IMR-90 (cell line): ENCODE data around the gene DYSF. TPM values are rescaled to one million over a fixed set of nuclear protein-coding genes. Genes with fewer than 3 reads are reported as not detected.

Experiments
- ATAC-seq: fragments of 200-7000 bp; cut with Tn5 transposase; 2 replicates; pipeline ENCODE4 v1.9.1; 2020; ENCODE audit warnings: low read depth, mild to moderate bottlenecking, moderate library complexity
- BruUV-seq: library from RNA; stranded (reverse); fragments of 400-500 nt; replicated peaks from 2 replicates; lab custom pipeline; 2021; lab: Mats Ljungman, UMichigan
- CTCF ChIA-PET: fragments of 300-600 bp; formaldehyde crosslinking; extraction: SDS; loops from one replicate; lab custom pipeline; 2021; ENCODE audit warnings: antibody characterized with exemption; lab: Yijun Ruan, JAX
- POLR2A ChIA-PET: fragments of 300-600 bp; sonication (Branson Sonifier 250); formaldehyde crosslinking; loops from one replicate; lab custom pipeline; 2022; ENCODE audit warnings: antibody characterized with exemption; ENCODE audit not compliant: unreplicated experiment; lab: Charles Lee
- DNase-seq: peaks from one replicate; pipeline ENCODE4 v3.0.0; 2013
- H2AFZ ChIP-seq: replicated peaks from 2 replicates; pipeline ENCODE3; 2013; ENCODE audit warnings: low read length, mild to moderate bottlenecking; ENCODE audit not compliant: poor library complexity
- H2AK5ac ChIP-seq: 2 replicates; pipeline ENCODE4 v1.6.1; 2013; ENCODE audit warnings: low read depth, low read length, inconsistent platforms
- H2AK9ac ChIP-seq: replicated peaks from 2 replicates; pipeline ENCODE3; 2013; ENCODE audit warnings: mild to moderate bottlenecking, low read depth, low read length, moderate library complexity; ENCODE audit not compliant: poor library complexity
- H2BK120ac ChIP-seq: 2 replicates; pipeline ENCODE4 v1.6.1; 2013; ENCODE audit warnings: low read depth, low read length, inconsistent platforms
- H2BK15ac ChIP-seq: 3 replicates; pipeline ENCODE4 v1.6.1; 2013; ENCODE audit warnings: low read depth, low read length, inconsistent platforms
- H2BK20ac ChIP-seq: 2 replicates; pipeline ENCODE4 v1.6.1; 2013; ENCODE audit warnings: low read depth, mild to moderate bottlenecking, inconsistent platforms, low read length, moderate library complexity
- H2BK5ac ChIP-seq: 2 replicates; pipeline ENCODE4 v1.6.1; 2013; ENCODE audit warnings: mild to moderate bottlenecking, low read depth, low read length, inconsistent platforms; ENCODE audit not compliant: poor library complexity, severe bottlenecking
- H3K14ac ChIP-seq: replicated peaks from 2 replicates; pipeline ENCODE4 v1.6.1; 2013; ENCODE audit warnings: low read depth, low read length, inconsistent platforms
- H3K18ac ChIP-seq: 2 replicates; pipeline ENCODE4 v1.6.1; 2013; ENCODE audit warnings: low read depth, low read length, control low read depth
- H3K23ac ChIP-seq: 2 replicates; pipeline ENCODE4 v1.6.1; 2013; ENCODE audit warnings: low read depth, low read length, inconsistent platforms
- H3K27ac ChIP-seq: 2 replicates; pipeline ENCODE4 v1.5.1; 2013; ENCODE audit warnings: mild to moderate bottlenecking, control low read depth, low read length; ENCODE audit not compliant: insufficient read depth
- H3K27me3 ChIP-seq: 2 replicates; pipeline ENCODE4 v1.6.1; 2013; ENCODE audit warnings: low read length; ENCODE audit not compliant: control insufficient read depth, insufficient read depth
- H3K36me3 ChIP-seq: 2 replicates; pipeline ENCODE4 v1.6.1; 2013; ENCODE audit warnings: low read length, mixed read lengths; ENCODE audit not compliant: control insufficient read depth, insufficient read depth
- H3K4ac ChIP-seq: 2 replicates; pipeline ENCODE4 v1.6.1; 2013; ENCODE audit warnings: low read depth, low read length, inconsistent platforms
- H3K4me1 ChIP-seq: 2 replicates; pipeline ENCODE4 v1.6.1; 2013; ENCODE audit warnings: low read length, mixed read lengths; ENCODE audit not compliant: control insufficient read depth, insufficient read depth
- H3K4me2 ChIP-seq: 2 replicates; pipeline ENCODE4 v1.6.1; 2013; ENCODE audit warnings: low read depth, mild to moderate bottlenecking, control low read depth, low read length, moderate library complexity
- H3K4me3 ChIP-seq: 2 replicates; pipeline ENCODE4 v1.5.1; 2013; ENCODE audit warnings: low read depth, mild to moderate bottlenecking, control low read depth, low read length, moderate library complexity; ENCODE audit not compliant: insufficient read depth
- H3K56ac ChIP-seq: 2 replicates; pipeline ENCODE4 v1.6.1; 2013; ENCODE audit warnings: low read length, inconsistent platforms; ENCODE audit not compliant: insufficient read depth; ENCODE audit errors: extremely low read depth
- H3K79me1 ChIP-seq, 2 experiments: 2 replicates each; pipeline ENCODE4 v1.6.1; 2013; ENCODE audit warnings: low read length in 2 of 2, inconsistent platforms in 1 of 2, low read depth in 1 of 2
- H3K9ac ChIP-seq: 2 replicates; pipeline ENCODE4 v1.6.1; 2013; ENCODE audit warnings: low read depth, low read length, control low read depth
- H3K9me1 ChIP-seq: 2 replicates; pipeline ENCODE4 v1.6.1; 2013; ENCODE audit warnings: low read length, inconsistent platforms; ENCODE audit not compliant: insufficient read depth
- H3K9me3 ChIP-seq: 2 replicates; pipeline ENCODE4 v1.6.1; 2013; ENCODE audit warnings: low read length; ENCODE audit not compliant: control insufficient read depth, insufficient read depth
- H4K20me1 ChIP-seq: 2 replicates; pipeline ENCODE4 v1.6.1; 2013; ENCODE audit warnings: low read length, inconsistent platforms; ENCODE audit not compliant: insufficient read depth
- H4K5ac ChIP-seq: 2 replicates; pipeline ENCODE4 v1.6.1; 2013; ENCODE audit warnings: mild to moderate bottlenecking, low read depth, low read length, control low read depth
- H4K8ac ChIP-seq, 2 experiments: 2 replicates each; pipeline ENCODE4 v1.6.1; 2013; ENCODE audit warnings: low read depth in 2 of 2, low read length in 2 of 2, control low read depth in 1 of 2, inconsistent platforms in 1 of 2
- H4K91ac ChIP-seq: 2 replicates; pipeline ENCODE4 v1.6.1; 2013; ENCODE audit warnings: low read depth, low read length, inconsistent platforms; ENCODE audit not compliant: insufficient read depth
- BHLHE40 ChIP-seq: fragments of 150-350 bp; IDR thresholded peaks from 2 replicates; pipeline ENCODE4 v1.6.1; 2016; ENCODE audit warnings: mild to moderate bottlenecking, low read depth, low read length
- CEBPB ChIP-seq: IDR thresholded peaks from 2 replicates; pipeline ENCODE4 v1.6.1; 2012; ENCODE audit warnings: low read depth, low read length, improper control_type of control experiment
- CHD1 ChIP-seq: IDR thresholded peaks from 2 replicates; pipeline ENCODE4 v1.6.1; 2012; ENCODE audit warnings: low read depth, low read length, improper control_type of control experiment
- MAFK ChIP-seq: IDR thresholded peaks from 2 replicates; pipeline ENCODE4 v1.6.1; 2012; ENCODE audit warnings: low read depth, low read length, improper control_type of control experiment
- MAZ ChIP-seq: IDR thresholded peaks from 2 replicates; pipeline ENCODE4 v1.6.1; 2012; ENCODE audit warnings: low read depth, mild to moderate bottlenecking, low read length, improper control_type of control experiment, moderate library complexity, borderline replicate concordance
- NFE2L2 ChIP-seq: fragments of 150-350 bp; IDR thresholded peaks from 2 replicates; pipeline ENCODE4 v1.6.1; 2016; ENCODE audit warnings: low read depth, mild to moderate bottlenecking, low read length
- POLR2A ChIP-seq: IDR thresholded peaks from 2 replicates; pipeline ENCODE4 v1.6.1; 2012; ENCODE audit warnings: mild to moderate bottlenecking, low read depth, low read length
- RAD21 ChIP-seq: IDR thresholded peaks from 2 replicates; pipeline ENCODE4 v1.6.1; 2012; ENCODE audit warnings: low read length, improper control_type of control experiment
- USF2 ChIP-seq: fragments of 150-350 bp; IDR thresholded peaks from 2 replicates; pipeline ENCODE4 v1.6.1; 2017; ENCODE audit warnings: mild to moderate bottlenecking, antibody characterized with exemption, low read length, low read depth
- WGBS, 2 experiments: methylation state at CpG; one replicate each; pipeline versions ENCODE4 v1.1.5 to v1.1.7; 2013; ENCODE audit warnings: missing lambda C conversion rate in 2 of 2; ENCODE audit not compliant: insufficient read length in 1 of 2; ENCODE audit errors: extremely low coverage in 2 of 2; 5-methylcytosine and 5-hydroxymethylcytosine counted together
- dilution Hi-C: fragments of 300-500 bp; cut with HindIII; formaldehyde crosslinking; loops from one replicate; pipeline ENCODE4 v1.14.3; 2018; ENCODE audit warnings: low sequenced_read_pairs; ENCODE audit not compliant: unreplicated experiment
- in situ Hi-C: fragments of 300-500 bp; cut with MboI; formaldehyde crosslinking; loops from 3 replicates; pipeline ENCODE4 v1.14.3; 2019; ENCODE audit warnings: low sequenced_read_pairs, inconsistent platforms, mixed read lengths
- intact Hi-C: fragments of 100-400 bp; cut with micrococcal nuclease; formaldehyde crosslinking; loops from 2 replicates; pipeline ENCODE4 v1.10.0; 2022
- polyA plus RNA-seq, 3 experiments: library from polyadenylated mRNA; depleted of rRNA; stranded (reverse); fragments of >200 nt; gene quantifications; 2 replicates each; pipeline ENCODE4 v1.2.3, GENCODE V29; 2012; ENCODE audit warnings: low replicate concordance in 1 of 3
- total RNA-seq: library from RNA; depleted of rRNA; stranded (reverse); fragments of >200 nt; gene quantifications from 2 replicates; pipeline ENCODE4 v1.2.3, GENCODE V29; 2012
- TF ChIP-seq, protein P1 (sequence below): fragments of 150-350 bp; IDR thresholded peaks from 2 replicates; pipeline ENCODE4 v1.6.1; 2016; ENCODE audit warnings: low read depth, mild to moderate bottlenecking, low read length, moderate library complexity, borderline replicate concordance
- TF ChIP-seq, protein P2 (sequence below): conservative IDR thresholded peaks from 2 replicates; pipeline ENCODE4 v1.5.1; 2012; ENCODE audit warnings: mild to moderate bottlenecking, low read depth, low read length, improper control_type of control experiment

DYSF gene
- total and polyA plus RNA-seq, 2 of the 4 experiments (the other 2 are of a cell fraction), result 0.09 to 0.18 TPM

- no peak for TF ChIP-seq POLR2A
Measured at GRCh38 chr2:71561441-71562267, 108.3 kb downstream of the DYSF start (continued).

DNA sequence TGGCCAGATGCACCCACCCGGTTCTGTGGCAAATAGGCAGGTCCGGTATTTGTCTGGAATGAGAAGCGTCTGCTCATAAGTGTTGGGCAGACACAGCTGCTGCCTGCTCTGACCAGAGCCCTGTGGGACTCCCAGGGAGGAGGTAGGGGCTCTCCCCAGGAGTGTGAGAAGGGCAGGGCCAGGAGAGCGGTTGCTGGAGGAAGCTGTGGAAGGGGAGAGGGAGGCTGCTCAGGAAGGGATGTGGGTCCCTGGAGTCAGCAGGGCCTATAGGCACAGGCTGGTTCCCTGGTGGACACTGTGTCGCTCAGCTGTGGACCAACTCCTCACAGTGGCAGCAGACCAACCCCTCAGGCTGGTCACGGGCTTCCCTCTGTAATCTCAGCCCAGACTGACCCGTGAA, 109.2 kb downstream of the DYSF start:
- ChIA-PET POLR2A (no interaction called here), CTCF (no interaction called here)
- H3K56ac ChIP-seq, result no peak overlapping the region
- H3K9me3 ChIP-seq, result no peaks in the 10 kb centered on the region
- no peaks in the 10 kb centered on the region for H3K9me1 ChIP-seq
- H3K14ac ChIP-seq, result no peak overlapping the region
- no peak overlapping the region for H3K23ac ChIP-seq
- DNase-seq (no peak), ATAC-seq (no peak)
- no peak overlapping the region for H3K27ac ChIP-seq
- intact Hi-C loops, result no loop called here
- H2AK9ac ChIP-seq, result peak overlapping the region; percentile 65
- no peak for TF ChIP-seq CHD1
- no peak for TF ChIP-seq CEBPB
- TF ChIP-seq RAD21, result no peak
- TF ChIP-seq MAFK, result no peak
- no peak for TF ChIP-seq BHLHE40
- TF ChIP-seq USF2, result no peak
- TF ChIP-seq, protein P1, sequence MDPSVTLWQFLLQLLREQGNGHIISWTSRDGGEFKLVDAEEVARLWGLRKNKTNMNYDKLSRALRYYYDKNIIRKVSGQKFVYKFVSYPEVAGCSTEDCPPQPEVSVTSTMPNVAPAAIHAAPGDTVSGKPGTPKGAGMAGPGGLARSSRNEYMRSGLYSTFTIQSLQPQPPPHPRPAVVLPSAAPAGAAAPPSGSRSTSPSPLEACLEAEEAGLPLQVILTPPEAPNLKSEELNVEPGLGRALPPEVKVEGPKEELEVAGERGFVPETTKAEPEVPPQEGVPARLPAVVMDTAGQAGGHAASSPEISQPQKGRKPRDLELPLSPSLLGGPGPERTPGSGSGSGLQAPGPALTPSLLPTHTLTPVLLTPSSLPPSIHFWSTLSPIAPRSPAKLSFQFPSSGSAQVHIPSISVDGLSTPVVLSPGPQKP, result no peak
- TF ChIP-seq, protein P2, sequence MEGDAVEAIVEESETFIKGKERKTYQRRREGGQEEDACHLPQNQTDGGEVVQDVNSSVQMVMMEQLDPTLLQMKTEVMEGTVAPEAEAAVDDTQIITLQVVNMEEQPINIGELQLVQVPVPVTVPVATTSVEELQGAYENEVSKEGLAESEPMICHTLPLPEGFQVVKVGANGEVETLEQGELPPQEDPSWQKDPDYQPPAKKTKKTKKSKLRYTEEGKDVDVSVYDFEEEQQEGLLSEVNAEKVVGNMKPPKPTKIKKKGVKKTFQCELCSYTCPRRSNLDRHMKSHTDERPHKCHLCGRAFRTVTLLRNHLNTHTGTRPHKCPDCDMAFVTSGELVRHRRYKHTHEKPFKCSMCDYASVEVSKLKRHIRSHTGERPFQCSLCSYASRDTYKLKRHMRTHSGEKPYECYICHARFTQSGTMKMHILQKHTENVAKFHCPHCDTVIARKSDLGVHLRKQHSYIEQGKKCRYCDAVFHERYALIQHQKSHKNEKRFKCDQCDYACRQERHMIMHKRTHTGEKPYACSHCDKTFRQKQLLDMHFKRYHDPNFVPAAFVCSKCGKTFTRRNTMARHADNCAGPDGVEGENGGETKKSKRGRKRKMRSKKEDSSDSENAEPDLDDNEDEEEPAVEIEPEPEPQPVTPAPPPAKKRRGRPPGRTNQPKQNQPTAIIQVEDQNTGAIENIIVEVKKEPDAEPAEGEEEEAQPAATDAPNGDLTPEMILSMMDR, result no peak
- no peak for TF ChIP-seq POLR2A
- no peak for TF ChIP-seq MAZ
- TF ChIP-seq NFE2L2, result no peak
- H4K91ac ChIP-seq, result no peak overlapping the region
- H4K20me1 ChIP-seq, result no peaks in the 10 kb centered on the region
- no peak overlapping the region for H2AK5ac ChIP-seq
- BruUV-seq, result no TSS peak
- H3K9ac ChIP-seq, result no peak overlapping the region
- H2BK20ac ChIP-seq, result no peak overlapping the region
- WGBS, 2 experiments, result 55% methylated on average over 2 of the region's 7 CpGs; no CpG with 5 or more reads in 1 of the 2 experiments
- peaks cover 40% of the 10 kb centered on the region for H3K27me3 ChIP-seq
- no peaks in the 10 kb centered on the region for H3K79me1 ChIP-seq
- no peaks in the 10 kb centered on the region for H3K4me1 ChIP-seq
- H2BK5ac ChIP-seq, result no peak overlapping the region
- no peak overlapping the region for H3K4me3 ChIP-seq
- dilution Hi-C loops, result no loop called here
- H3K4me2 ChIP-seq, result no peak overlapping the region
- H2AFZ ChIP-seq, result peak overlapping the region; percentile 21
- no peak overlapping the region for H3K18ac ChIP-seq
- no peaks in the 10 kb centered on the region for H3K36me3 ChIP-seq
- H2BK15ac ChIP-seq, result no peak overlapping the region
- H4K8ac ChIP-seq, result no peak overlapping the region
- no peak overlapping the region for H2BK120ac ChIP-seq
- no peak overlapping the region for H4K5ac ChIP-seq
- in situ Hi-C loops, result no loop called here
- no peak overlapping the region for H3K4ac ChIP-seq
